IMR-90 (cell line): ENCODE measurements around the gene EDDM13. TPM values are rescaled to one million over a fixed set of nuclear protein-coding genes. Genes with fewer than 3 reads are reported as not detected.
"Not testable (repeated sequence)": the region's sequence is repeated elsewhere in the genome, so short reads cannot be mapped to it uniquely, and the experiment has no call there.

Source experiments
- ATAC-seq: fragments of 200-7000 bp; cut with Tn5 transposase; 2 replicates; pipeline ENCODE4 v1.9.1; 2020; ENCODE audit warnings: low read depth, mild to moderate bottlenecking, moderate library complexity
- BruUV-seq: library from RNA; stranded (reverse); fragments of 400-500 nt; replicated peaks from 2 replicates; lab custom pipeline; 2021; lab: Mats Ljungman, UMichigan
- CTCF ChIA-PET: fragments of 300-600 bp; formaldehyde crosslinking; extraction: SDS; loops from one replicate; lab custom pipeline; 2021; ENCODE audit warnings: antibody characterized with exemption; lab: Yijun Ruan, JAX
- POLR2A ChIA-PET: fragments of 300-600 bp; sonication (Branson Sonifier 250); formaldehyde crosslinking; loops from one replicate; lab custom pipeline; 2022; ENCODE audit warnings: antibody characterized with exemption; ENCODE audit not compliant: unreplicated experiment; lab: Charles Lee
- DNase-seq: peaks from one replicate; pipeline ENCODE4 v3.0.0; 2013
- H2AFZ ChIP-seq: replicated peaks from 2 replicates; pipeline ENCODE3; 2013; ENCODE audit warnings: low read length, mild to moderate bottlenecking; ENCODE audit not compliant: poor library complexity
- H2AK5ac ChIP-seq: 2 replicates; pipeline ENCODE4 v1.6.1; 2013; ENCODE audit warnings: low read depth, low read length, inconsistent platforms
- H2AK9ac ChIP-seq: replicated peaks from 2 replicates; pipeline ENCODE3; 2013; ENCODE audit warnings: mild to moderate bottlenecking, low read depth, low read length, moderate library complexity; ENCODE audit not compliant: poor library complexity
- H2BK120ac ChIP-seq: 2 replicates; pipeline ENCODE4 v1.6.1; 2013; ENCODE audit warnings: low read depth, low read length, inconsistent platforms
- H2BK15ac ChIP-seq: 3 replicates; pipeline ENCODE4 v1.6.1; 2013; ENCODE audit warnings: low read depth, low read length, inconsistent platforms
- H2BK20ac ChIP-seq: 2 replicates; pipeline ENCODE4 v1.6.1; 2013; ENCODE audit warnings: low read depth, mild to moderate bottlenecking, inconsistent platforms, low read length, moderate library complexity
- H2BK5ac ChIP-seq: 2 replicates; pipeline ENCODE4 v1.6.1; 2013; ENCODE audit warnings: mild to moderate bottlenecking, low read depth, low read length, inconsistent platforms; ENCODE audit not compliant: poor library complexity, severe bottlenecking
- H3K14ac ChIP-seq: replicated peaks from 2 replicates; pipeline ENCODE4 v1.6.1; 2013; ENCODE audit warnings: low read depth, low read length, inconsistent platforms
- H3K18ac ChIP-seq: 2 replicates; pipeline ENCODE4 v1.6.1; 2013; ENCODE audit warnings: low read depth, low read length, control low read depth
- H3K23ac ChIP-seq: 2 replicates; pipeline ENCODE4 v1.6.1; 2013; ENCODE audit warnings: low read depth, low read length, inconsistent platforms
- H3K27ac ChIP-seq: 2 replicates; pipeline ENCODE4 v1.5.1; 2013; ENCODE audit warnings: mild to moderate bottlenecking, control low read depth, low read length; ENCODE audit not compliant: insufficient read depth
- H3K27me3 ChIP-seq: 2 replicates; pipeline ENCODE4 v1.6.1; 2013; ENCODE audit warnings: low read length; ENCODE audit not compliant: control insufficient read depth, insufficient read depth
- H3K36me3 ChIP-seq: 2 replicates; pipeline ENCODE4 v1.6.1; 2013; ENCODE audit warnings: low read length, mixed read lengths; ENCODE audit not compliant: control insufficient read depth, insufficient read depth
- H3K4ac ChIP-seq: 2 replicates; pipeline ENCODE4 v1.6.1; 2013; ENCODE audit warnings: low read depth, low read length, inconsistent platforms
- H3K4me1 ChIP-seq: 2 replicates; pipeline ENCODE4 v1.6.1; 2013; ENCODE audit warnings: low read length, mixed read lengths; ENCODE audit not compliant: control insufficient read depth, insufficient read depth
- H3K4me2 ChIP-seq: 2 replicates; pipeline ENCODE4 v1.6.1; 2013; ENCODE audit warnings: low read depth, mild to moderate bottlenecking, control low read depth, low read length, moderate library complexity
- H3K4me3 ChIP-seq: 2 replicates; pipeline ENCODE4 v1.5.1; 2013; ENCODE audit warnings: low read depth, mild to moderate bottlenecking, control low read depth, low read length, moderate library complexity; ENCODE audit not compliant: insufficient read depth
- H3K56ac ChIP-seq: 2 replicates; pipeline ENCODE4 v1.6.1; 2013; ENCODE audit warnings: low read length, inconsistent platforms; ENCODE audit not compliant: insufficient read depth; ENCODE audit errors: extremely low read depth
- H3K79me1 ChIP-seq, 2 experiments: 2 replicates each; pipeline ENCODE4 v1.6.1; 2013; ENCODE audit warnings: low read length in 2 of 2, inconsistent platforms in 1 of 2, low read depth in 1 of 2
- H3K9ac ChIP-seq: 2 replicates; pipeline ENCODE4 v1.6.1; 2013; ENCODE audit warnings: low read depth, low read length, control low read depth
- H3K9me1 ChIP-seq: 2 replicates; pipeline ENCODE4 v1.6.1; 2013; ENCODE audit warnings: low read length, inconsistent platforms; ENCODE audit not compliant: insufficient read depth
- H3K9me3 ChIP-seq: 2 replicates; pipeline ENCODE4 v1.6.1; 2013; ENCODE audit warnings: low read length; ENCODE audit not compliant: control insufficient read depth, insufficient read depth
- H4K20me1 ChIP-seq: 2 replicates; pipeline ENCODE4 v1.6.1; 2013; ENCODE audit warnings: low read length, inconsistent platforms; ENCODE audit not compliant: insufficient read depth
- H4K5ac ChIP-seq: 2 replicates; pipeline ENCODE4 v1.6.1; 2013; ENCODE audit warnings: mild to moderate bottlenecking, low read depth, low read length, control low read depth
- H4K8ac ChIP-seq, 2 experiments: 2 replicates each; pipeline ENCODE4 v1.6.1; 2013; ENCODE audit warnings: low read depth in 2 of 2, low read length in 2 of 2, control low read depth in 1 of 2, inconsistent platforms in 1 of 2
- H4K91ac ChIP-seq: 2 replicates; pipeline ENCODE4 v1.6.1; 2013; ENCODE audit warnings: low read depth, low read length, inconsistent platforms; ENCODE audit not compliant: insufficient read depth
- FOS ChIP-seq: fragments of 150-350 bp; IDR thresholded peaks from 2 replicates; pipeline ENCODE4 v1.6.1; 2016; ENCODE audit warnings: low read depth, low read length
- POLR2A ChIP-seq: IDR thresholded peaks from 2 replicates; pipeline ENCODE4 v1.6.1; 2012; ENCODE audit warnings: mild to moderate bottlenecking, low read depth, low read length
- RAD21 ChIP-seq: IDR thresholded peaks from 2 replicates; pipeline ENCODE4 v1.6.1; 2012; ENCODE audit warnings: low read length, improper control_type of control experiment
- SMC3 ChIP-seq: fragments of 150-350 bp; IDR thresholded peaks from 2 replicates; pipeline ENCODE4 v1.6.1; 2016; ENCODE audit warnings: low read depth, mild to moderate bottlenecking, antibody characterized with exemption, low read length, moderate library complexity
- dilution Hi-C: fragments of 300-500 bp; cut with HindIII; formaldehyde crosslinking; loops from one replicate; pipeline ENCODE4 v1.14.3; 2018; ENCODE audit warnings: low sequenced_read_pairs; ENCODE audit not compliant: unreplicated experiment
- in situ Hi-C: fragments of 300-500 bp; cut with MboI; formaldehyde crosslinking; loops from 3 replicates; pipeline ENCODE4 v1.14.3; 2019; ENCODE audit warnings: low sequenced_read_pairs, inconsistent platforms, mixed read lengths
- intact Hi-C: fragments of 100-400 bp; cut with micrococcal nuclease; formaldehyde crosslinking; loops from 2 replicates; pipeline ENCODE4 v1.10.0; 2022
- polyA plus RNA-seq, 3 experiments: library from polyadenylated mRNA; depleted of rRNA; stranded (reverse); fragments of >200 nt; gene quantifications; 2 replicates each; pipeline ENCODE4 v1.2.3, GENCODE V29; 2012; ENCODE audit warnings: low replicate concordance in 1 of 3
- total RNA-seq: library from RNA; depleted of rRNA; stranded (reverse); fragments of >200 nt; gene quantifications from 2 replicates; pipeline ENCODE4 v1.2.3, GENCODE V29; 2012
- TF ChIP-seq, protein P1 (sequence below): conservative IDR thresholded peaks from 2 replicates; pipeline ENCODE4 v1.5.1; 2012; ENCODE audit warnings: mild to moderate bottlenecking, low read depth, low read length, improper control_type of control experiment

Gene EDDM13
- total and polyA plus RNA-seq, 2 of the 4 experiments (the other 2 are of a cell fraction), result not detected

DNA sequence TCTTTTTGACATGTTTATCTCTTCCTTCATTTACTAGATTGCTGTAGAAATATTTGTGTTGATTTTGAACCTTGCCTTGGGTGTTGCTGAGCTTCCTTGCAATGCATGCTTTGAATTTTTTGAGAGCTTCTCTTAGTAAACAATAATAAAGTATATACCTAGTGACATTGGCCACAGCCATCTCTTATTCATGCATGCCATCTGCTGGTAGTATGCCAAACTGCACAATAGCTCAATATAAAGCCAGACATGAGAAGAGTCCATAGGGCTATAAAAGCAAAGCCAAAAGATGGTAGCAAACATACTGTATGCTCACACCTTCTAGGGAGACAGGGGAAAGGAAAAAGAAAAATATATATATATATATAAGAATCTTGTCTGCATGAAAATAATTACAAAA, 61.0 kb downstream of the EDDM13 start:
- intact Hi-C loops, result loop anchor here (1.0 to 2.0 kb wide), 3 partner anchors 80 to 267 kb away; no protein-coding TSS in a partner anchor
- POLR2A ChIA-PET, result interaction anchor here (0.5 to 0.8 kb wide), 2 partner anchors 165 to 679 kb away, joined by 6 to 8 read pairs; no protein-coding TSS in a partner anchor
- no peak overlapping the region for H3K9ac ChIP-seq
- H3K4me3 ChIP-seq, result no peak overlapping the region
- no peak overlapping the region for H3K4ac ChIP-seq
- H3K27me3 ChIP-seq, result no peaks in the 10 kb centered on the region
- H3K79me1 ChIP-seq, result no peaks in the 10 kb centered on the region
- no peak overlapping the region for H3K56ac ChIP-seq
- H3K4me2 ChIP-seq, result no peak overlapping the region
- DNase-seq, result peak; percentile 56
- CTCF ChIA-PET, result interaction anchor here (0.6 to 2.6 kb wide), 20 partner anchors 9 to 1615 kb away, joined by 3 to 45 read pairs (median 4); partner anchors contain the start of gene ZSCAN5A
- dilution Hi-C loops, result no loop called here
- H3K23ac ChIP-seq, result no peak overlapping the region
- H2BK20ac ChIP-seq, result no peak overlapping the region
- H3K18ac ChIP-seq, result no peak overlapping the region
- BruUV-seq, result no TSS peak
- ATAC-seq, result peak; percentile 99
- no peak overlapping the region for H2AFZ ChIP-seq
- no peaks in the 10 kb centered on the region for H4K20me1 ChIP-seq
- no peak overlapping the region for H4K5ac ChIP-seq
- no peaks in the 10 kb centered on the region for H3K9me1 ChIP-seq
- no peak overlapping the region for H2BK5ac ChIP-seq
- H3K4me1 ChIP-seq, result no peaks in the 10 kb centered on the region
- 0 out of 2 replicates have a peak, but pooled peaks have one; percentile 27 for TF ChIP-seq POLR2A
- TF ChIP-seq, protein P1, sequence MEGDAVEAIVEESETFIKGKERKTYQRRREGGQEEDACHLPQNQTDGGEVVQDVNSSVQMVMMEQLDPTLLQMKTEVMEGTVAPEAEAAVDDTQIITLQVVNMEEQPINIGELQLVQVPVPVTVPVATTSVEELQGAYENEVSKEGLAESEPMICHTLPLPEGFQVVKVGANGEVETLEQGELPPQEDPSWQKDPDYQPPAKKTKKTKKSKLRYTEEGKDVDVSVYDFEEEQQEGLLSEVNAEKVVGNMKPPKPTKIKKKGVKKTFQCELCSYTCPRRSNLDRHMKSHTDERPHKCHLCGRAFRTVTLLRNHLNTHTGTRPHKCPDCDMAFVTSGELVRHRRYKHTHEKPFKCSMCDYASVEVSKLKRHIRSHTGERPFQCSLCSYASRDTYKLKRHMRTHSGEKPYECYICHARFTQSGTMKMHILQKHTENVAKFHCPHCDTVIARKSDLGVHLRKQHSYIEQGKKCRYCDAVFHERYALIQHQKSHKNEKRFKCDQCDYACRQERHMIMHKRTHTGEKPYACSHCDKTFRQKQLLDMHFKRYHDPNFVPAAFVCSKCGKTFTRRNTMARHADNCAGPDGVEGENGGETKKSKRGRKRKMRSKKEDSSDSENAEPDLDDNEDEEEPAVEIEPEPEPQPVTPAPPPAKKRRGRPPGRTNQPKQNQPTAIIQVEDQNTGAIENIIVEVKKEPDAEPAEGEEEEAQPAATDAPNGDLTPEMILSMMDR, result peak; percentile 74
- TF ChIP-seq FOS, result no peak
- peak; percentile 81 for TF ChIP-seq SMC3
- TF ChIP-seq RAD21, result peak; percentile 87
- H2AK5ac ChIP-seq, result no peak overlapping the region
- no peak overlapping the region for H2BK120ac ChIP-seq
- no peak overlapping the region for H2AK9ac ChIP-seq
- no peaks in the 10 kb centered on the region for H3K36me3 ChIP-seq
- H3K9me3 ChIP-seq, result no peaks in the 10 kb centered on the region
- in situ Hi-C loops, result no loop called here
- H4K8ac ChIP-seq, result no peak overlapping the region
- H4K91ac ChIP-seq, result no peak overlapping the region
- no peak overlapping the region for H2BK15ac ChIP-seq
- no peak overlapping the region for H3K14ac ChIP-seq
- no peak overlapping the region for H3K27ac ChIP-seq

DNA sequence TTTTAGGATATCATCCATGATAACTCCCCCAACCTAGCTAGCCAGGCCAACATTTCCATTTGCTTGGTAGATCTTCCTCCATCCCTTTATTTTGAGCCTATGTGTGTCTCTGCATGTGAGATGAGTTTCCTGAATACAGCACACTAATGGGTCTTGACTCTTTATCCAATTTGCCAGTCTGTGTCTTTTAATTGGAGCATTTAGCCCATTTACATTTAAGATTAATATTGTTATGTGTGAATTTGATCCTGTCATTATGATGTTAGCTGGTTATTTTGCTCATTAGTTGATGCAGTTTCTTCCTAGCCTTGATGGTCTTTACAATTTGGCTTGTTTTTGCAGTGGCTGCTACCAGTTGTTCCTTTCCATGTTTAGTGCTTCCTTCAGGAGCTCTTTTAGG, 62.8 kb downstream of the EDDM13 start:
- dilution Hi-C loops, H3K4me2 ChIP-seq, H3K27ac ChIP-seq, H3K4me1 ChIP-seq, H4K20me1 ChIP-seq, H2BK120ac ChIP-seq, H3K9ac ChIP-seq, H2AK5ac ChIP-seq, H2BK5ac ChIP-seq, H3K27me3 ChIP-seq, H3K56ac ChIP-seq, H2AFZ ChIP-seq, H3K4ac ChIP-seq, H4K5ac ChIP-seq, H3K4me3 ChIP-seq, H2BK15ac ChIP-seq, H4K91ac ChIP-seq, H4K8ac ChIP-seq, DNase-seq, H3K23ac ChIP-seq, intact Hi-C loops, POLR2A ChIA-PET, H2BK20ac ChIP-seq, BruUV-seq, H3K36me3 ChIP-seq, H3K9me1 ChIP-seq, H2AK9ac ChIP-seq, H3K9me3 ChIP-seq, ATAC-seq, H3K14ac ChIP-seq, in situ Hi-C loops, H3K79me1 ChIP-seq, H3K18ac ChIP-seq: not testable (repeated sequence)
- CTCF ChIA-PET, result interaction anchor here (1.0 to 1.2 kb wide), 3 partner anchors 13 to 259 kb away, joined by 3 to 5 read pairs (median 3); no protein-coding TSS in a partner anchor
